ENCODE results near the gene PHACTR3.

- TF ChIP-seq POLR2A (IDR thresholded peaks at IDR 0.05) (no peak), CTCF (IDR thresholded peaks at IDR 0.05) (no peak)
Observed at GRCh38 chr20:59794555-59794954, 190.2 kb downstream of the PHACTR3 start.

All from right lobe of liver (tissue), 4 donors.